GM13976 (cell line): ENCODE data around the gene SIRT5.

Source experiments
- DNase-seq: peaks from one replicate; pipeline ENCODE4 v3.0.0; 2012; ENCODE audit warnings: low spot score
- in situ Hi-C: fragments of 300-500 bp; cut with MboI; formaldehyde crosslinking; loops from one replicate; pipeline ENCODE4 v1.12.0; 2022; ENCODE audit warnings: low sequenced_read_pairs, mixed read lengths, inconsistent platforms; ENCODE audit not compliant: unreplicated experiment
- TF ChIP-seq, protein P1 (sequence below): IDR thresholded peaks from 2 replicates; pipeline ENCODE4 v1.5.1; 2012; ENCODE audit warnings: borderline replicate concordance, mild to moderate bottlenecking; ENCODE audit not compliant: insufficient read depth; ENCODE audit errors: extremely low read depth, missing control alignments, control extremely low read depth

Gene SIRT5

DNA sequence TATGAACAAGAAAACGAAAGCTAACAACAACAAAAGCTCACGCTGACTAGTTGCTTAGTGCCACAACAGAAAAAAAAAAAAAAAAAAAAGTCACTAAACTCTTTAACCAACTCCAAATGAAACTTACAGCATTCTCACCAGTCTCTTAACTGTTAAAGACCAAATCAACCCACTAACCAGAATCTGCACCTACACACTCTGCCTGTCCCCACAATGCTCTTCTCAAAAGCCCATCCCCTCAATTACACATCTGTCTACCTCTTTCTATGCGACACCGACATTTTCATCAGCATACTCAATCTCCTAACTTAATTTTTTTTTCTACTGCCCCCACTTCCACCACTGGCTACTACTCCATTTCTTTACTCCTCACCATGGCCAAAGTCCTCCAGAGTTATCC, 75.0 kb downstream of the SIRT5 start:
- DNase-seq: no peak
- in situ Hi-C loops: no loop called here
- TF ChIP-seq, protein P1, sequence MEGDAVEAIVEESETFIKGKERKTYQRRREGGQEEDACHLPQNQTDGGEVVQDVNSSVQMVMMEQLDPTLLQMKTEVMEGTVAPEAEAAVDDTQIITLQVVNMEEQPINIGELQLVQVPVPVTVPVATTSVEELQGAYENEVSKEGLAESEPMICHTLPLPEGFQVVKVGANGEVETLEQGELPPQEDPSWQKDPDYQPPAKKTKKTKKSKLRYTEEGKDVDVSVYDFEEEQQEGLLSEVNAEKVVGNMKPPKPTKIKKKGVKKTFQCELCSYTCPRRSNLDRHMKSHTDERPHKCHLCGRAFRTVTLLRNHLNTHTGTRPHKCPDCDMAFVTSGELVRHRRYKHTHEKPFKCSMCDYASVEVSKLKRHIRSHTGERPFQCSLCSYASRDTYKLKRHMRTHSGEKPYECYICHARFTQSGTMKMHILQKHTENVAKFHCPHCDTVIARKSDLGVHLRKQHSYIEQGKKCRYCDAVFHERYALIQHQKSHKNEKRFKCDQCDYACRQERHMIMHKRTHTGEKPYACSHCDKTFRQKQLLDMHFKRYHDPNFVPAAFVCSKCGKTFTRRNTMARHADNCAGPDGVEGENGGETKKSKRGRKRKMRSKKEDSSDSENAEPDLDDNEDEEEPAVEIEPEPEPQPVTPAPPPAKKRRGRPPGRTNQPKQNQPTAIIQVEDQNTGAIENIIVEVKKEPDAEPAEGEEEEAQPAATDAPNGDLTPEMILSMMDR: no peak

DNA sequence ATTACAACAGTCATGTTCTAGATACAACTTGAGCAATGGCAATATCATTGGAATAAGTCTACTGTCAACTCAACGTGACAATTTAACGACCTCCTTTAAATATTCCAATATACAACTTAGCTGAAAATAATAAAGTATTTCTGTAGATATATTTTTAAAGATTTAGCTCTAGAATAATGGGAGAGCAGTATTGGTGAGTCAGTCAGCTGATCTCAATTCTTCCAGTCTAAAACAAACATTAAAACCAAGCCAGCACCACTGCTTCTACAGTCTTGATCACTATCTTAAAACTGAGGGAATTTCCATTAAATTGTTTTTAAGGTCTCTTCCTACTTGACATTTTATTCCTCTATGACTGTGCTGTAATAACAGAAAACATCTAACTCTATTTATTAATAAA, 78.9 kb downstream of the SIRT5 start:
- TF ChIP-seq, protein P1: no peak
- DNase-seq: no peak
- in situ Hi-C loops: no loop called here

DNA sequence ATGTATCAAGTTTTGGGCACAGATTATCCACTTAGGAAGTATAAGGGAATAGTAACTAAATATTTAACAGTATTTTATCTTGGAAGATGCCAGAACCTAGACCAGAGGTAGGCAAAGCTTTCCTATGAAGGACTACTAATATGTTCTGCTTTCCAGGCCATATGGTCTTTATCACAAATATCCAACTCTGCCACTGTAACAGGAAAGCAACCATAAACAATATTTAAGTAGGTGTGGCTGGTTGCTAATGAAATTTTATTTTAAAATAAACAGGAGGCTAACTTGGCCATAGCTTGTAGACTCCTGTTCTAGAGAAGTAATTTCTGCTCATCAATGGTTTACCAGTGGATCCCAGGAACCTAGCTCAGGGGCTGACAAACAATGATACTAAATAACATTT, 80.1 kb downstream of the SIRT5 start:
- no peak for DNase-seq
- in situ Hi-C loops: no loop called here

DNA sequence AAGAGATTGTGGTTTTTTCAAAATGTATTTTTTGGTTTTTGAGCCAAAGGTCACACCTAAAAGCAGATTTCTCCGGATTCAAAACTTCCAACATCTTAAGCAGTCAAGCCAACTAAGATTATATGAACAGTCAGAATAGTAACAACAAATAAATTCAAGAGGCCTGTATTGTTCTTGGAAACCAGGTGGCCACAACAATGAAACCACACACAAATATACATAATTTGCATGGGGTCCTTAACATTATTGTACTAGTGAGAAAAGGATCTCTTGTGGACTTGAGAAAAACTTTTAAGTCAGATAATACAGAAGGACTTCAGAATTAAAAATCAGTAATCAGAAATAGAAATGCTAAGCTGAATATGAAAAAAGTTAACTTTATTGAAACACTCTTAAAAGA, 81.3 kb downstream of the SIRT5 start:
- TF ChIP-seq, protein P1: no peak
- in situ Hi-C loops: no loop called here
- no peak for DNase-seq

More for the DNA sequence above, 80.1 kb downstream of the SIRT5 start:
- TF ChIP-seq, protein P1: no peak

DNA sequence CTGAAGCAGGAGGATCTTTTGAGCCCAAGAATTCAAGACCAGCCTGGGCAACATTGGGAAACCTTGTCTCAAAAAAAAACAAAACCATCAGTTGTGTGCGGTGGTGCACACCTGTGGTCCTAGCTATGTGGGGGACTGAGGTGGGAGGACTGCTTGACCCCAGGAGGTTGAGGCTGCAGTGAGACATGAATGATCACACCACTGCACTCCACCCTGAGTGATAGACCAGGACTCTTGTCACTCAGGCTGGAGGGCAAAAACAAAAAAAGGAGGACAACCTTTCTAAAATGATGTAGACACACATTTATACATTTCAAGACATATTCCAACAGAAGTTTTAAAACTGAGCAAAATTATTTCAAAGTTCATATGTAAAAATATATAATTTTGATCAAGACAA, 85.9 kb downstream of the SIRT5 start:
- DNase-seq: no peak
- TF ChIP-seq, protein P1: no peak
- in situ Hi-C loops: no loop called here

DNA sequence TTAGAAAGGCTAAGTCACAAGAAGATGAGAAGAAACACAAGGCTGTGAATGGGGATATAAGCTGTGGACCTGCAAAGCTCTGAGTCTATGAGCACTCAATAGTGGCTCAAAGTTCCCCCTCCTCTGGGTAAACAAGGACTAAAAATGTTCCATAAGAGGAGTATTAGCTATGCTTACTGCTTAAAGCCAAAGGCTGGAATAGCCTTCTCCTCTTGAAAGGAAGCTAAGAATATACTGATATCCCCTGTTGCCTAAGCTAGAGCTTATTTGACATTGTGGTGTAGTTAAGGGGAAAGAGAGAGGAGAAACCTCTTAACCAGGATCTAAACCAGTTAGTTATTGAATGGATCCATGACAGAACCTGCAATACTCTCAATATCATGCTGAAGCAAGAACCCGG, 86.5 kb downstream of the SIRT5 start:
- DNase-seq: no peak
- in situ Hi-C loops: no loop called here
- TF ChIP-seq, protein P1: no peak

DNA sequence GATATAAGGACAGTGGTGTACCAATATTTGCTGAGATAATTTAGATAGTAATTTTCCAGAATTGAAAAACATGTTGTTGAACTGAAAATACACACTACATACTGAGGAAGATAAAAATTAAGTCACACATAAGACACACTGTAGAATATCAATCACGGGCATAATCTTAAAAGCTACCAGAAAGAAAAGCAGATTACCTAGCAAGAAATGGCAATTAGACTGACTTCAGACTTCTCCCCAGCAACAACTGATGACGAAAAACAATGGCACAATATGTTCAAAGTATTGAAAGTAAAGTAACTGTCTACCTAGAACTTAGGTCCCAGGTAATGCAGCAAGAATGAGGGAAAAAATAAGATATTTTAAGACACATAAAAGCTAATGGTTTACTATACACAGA, 87.2 kb downstream of the SIRT5 start:
- in situ Hi-C loops: no loop called here
- no peak for DNase-seq
- TF ChIP-seq, protein P1: no peak
